KMS-11 (cell line): ENCODE measurements around the gene CCDC148.

ENCODE experiments used
- H2AFZ ChIP-seq: fragments of 200-600 bp; sonication (generic); 2 replicates; pipeline ENCODE4 v1.6.1; 2016; ENCODE audit warnings: antibody characterized with exemption, mixed run types, low read depth
- H3K27ac ChIP-seq: fragments of 200-600 bp; sonication (generic); 2 replicates; pipeline ENCODE4 v1.6.1; 2016; ENCODE audit warnings: mild to moderate bottlenecking, mixed run types
- H3K27me3 ChIP-seq: fragments of 200-600 bp; sonication (generic); 2 replicates; pipeline ENCODE4 v1.6.1; 2017; ENCODE audit warnings: mild to moderate bottlenecking, low read depth, mixed run types, moderate library complexity; ENCODE audit not compliant: insufficient read depth
- H3K36me3 ChIP-seq: fragments of 200-600 bp; sonication (generic); 2 replicates; pipeline ENCODE4 v1.6.1; 2017; ENCODE audit warnings: mild to moderate bottlenecking, mixed run types; ENCODE audit not compliant: insufficient read depth
- H3K4me1 ChIP-seq: fragments of 200-600 bp; sonication (generic); 2 replicates; pipeline ENCODE4 v1.6.1; 2016; ENCODE audit warnings: mild to moderate bottlenecking, low read depth, mixed run types; ENCODE audit not compliant: poor library complexity, severe bottlenecking
- H3K4me2 ChIP-seq: fragments of 200-600 bp; sonication (generic); 2 replicates; pipeline ENCODE4 v1.7.0; 2016; ENCODE audit warnings: mild to moderate bottlenecking, mixed run types
- H3K4me3 ChIP-seq: fragments of 200-600 bp; sonication (generic); IDR thresholded peaks from 2 replicates; pipeline ENCODE4 v1.6.1; 2017; ENCODE audit warnings: low read depth, low read length, mixed read lengths; ENCODE audit not compliant: insufficient read depth
- H3K79me2 ChIP-seq: fragments of 200-600 bp; sonication (generic); 2 replicates; pipeline ENCODE4 v1.6.1; 2016; ENCODE audit warnings: low read depth, mixed run types; ENCODE audit not compliant: insufficient read depth
- H3K9ac ChIP-seq: fragments of 200-600 bp; sonication (generic); 2 replicates; pipeline ENCODE4 v1.6.1; 2016; ENCODE audit warnings: mild to moderate bottlenecking, mixed run types
- H4K20me1 ChIP-seq: fragments of 200-600 bp; sonication (generic); 2 replicates; pipeline ENCODE4 v1.6.1; 2016; ENCODE audit warnings: mild to moderate bottlenecking, mixed run types; ENCODE audit not compliant: insufficient read depth
- TF ChIP-seq, protein P1 (sequence below): fragments of 200-600 bp; sonication (generic); conservative IDR thresholded peaks from 2 replicates; pipeline ENCODE4 v1.6.1; 2017; ENCODE audit warnings: low read depth, mild to moderate bottlenecking, antibody characterized with exemption, low read length, moderate library complexity, mixed read lengths

CCDC148 gene

GRCh38 chr2:158385646-158386045 is 70.9 kb downstream of the CCDC148 start:
- H3K4me1 ChIP-seq, result no peaks in the 10 kb centered on the region
- no peak overlapping the region for H3K4me3 ChIP-seq
- no peak overlapping the region for H3K4me2 ChIP-seq
- H3K36me3 ChIP-seq, result no peaks in the 10 kb centered on the region
- no peak overlapping the region for H2AFZ ChIP-seq
- H3K79me2 ChIP-seq, result no peaks in the 10 kb centered on the region
- no peaks in the 10 kb centered on the region for H4K20me1 ChIP-seq
- H3K9ac ChIP-seq, result no peak overlapping the region
- no peaks in the 10 kb centered on the region for H3K27me3 ChIP-seq
- TF ChIP-seq, protein P1, sequence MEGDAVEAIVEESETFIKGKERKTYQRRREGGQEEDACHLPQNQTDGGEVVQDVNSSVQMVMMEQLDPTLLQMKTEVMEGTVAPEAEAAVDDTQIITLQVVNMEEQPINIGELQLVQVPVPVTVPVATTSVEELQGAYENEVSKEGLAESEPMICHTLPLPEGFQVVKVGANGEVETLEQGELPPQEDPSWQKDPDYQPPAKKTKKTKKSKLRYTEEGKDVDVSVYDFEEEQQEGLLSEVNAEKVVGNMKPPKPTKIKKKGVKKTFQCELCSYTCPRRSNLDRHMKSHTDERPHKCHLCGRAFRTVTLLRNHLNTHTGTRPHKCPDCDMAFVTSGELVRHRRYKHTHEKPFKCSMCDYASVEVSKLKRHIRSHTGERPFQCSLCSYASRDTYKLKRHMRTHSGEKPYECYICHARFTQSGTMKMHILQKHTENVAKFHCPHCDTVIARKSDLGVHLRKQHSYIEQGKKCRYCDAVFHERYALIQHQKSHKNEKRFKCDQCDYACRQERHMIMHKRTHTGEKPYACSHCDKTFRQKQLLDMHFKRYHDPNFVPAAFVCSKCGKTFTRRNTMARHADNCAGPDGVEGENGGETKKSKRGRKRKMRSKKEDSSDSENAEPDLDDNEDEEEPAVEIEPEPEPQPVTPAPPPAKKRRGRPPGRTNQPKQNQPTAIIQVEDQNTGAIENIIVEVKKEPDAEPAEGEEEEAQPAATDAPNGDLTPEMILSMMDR, result no peak
- no peak overlapping the region for H3K27ac ChIP-seq

DNA sequence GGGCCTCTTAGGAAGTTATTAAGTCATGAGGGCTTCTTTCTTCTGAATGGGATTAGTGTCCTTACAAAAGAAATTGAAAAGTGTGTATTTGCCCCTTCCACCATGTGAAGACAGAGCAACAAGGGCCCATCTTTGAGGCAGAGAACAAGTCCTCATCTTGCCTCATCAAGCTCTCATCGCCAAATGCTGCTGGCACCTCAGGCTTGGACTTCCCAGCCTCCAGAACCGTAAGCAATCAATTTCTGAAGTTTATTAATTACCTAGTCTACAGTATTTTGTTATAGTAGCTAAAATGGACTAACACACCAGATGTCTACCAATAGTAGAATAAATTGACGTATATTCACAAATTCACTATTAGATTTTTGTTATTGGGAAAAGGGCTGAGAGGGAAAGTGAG is 74.6 kb downstream of the CCDC148 start:
- no peak overlapping the region for H3K9ac ChIP-seq
- TF ChIP-seq, protein P1, result no peak
- H3K27ac ChIP-seq, result no peak overlapping the region
- H3K36me3 ChIP-seq, result no peaks in the 10 kb centered on the region
- H3K27me3 ChIP-seq, result no peaks in the 10 kb centered on the region
- no peak overlapping the region for H2AFZ ChIP-seq
- H3K4me1 ChIP-seq, result no peaks in the 10 kb centered on the region
- no peak overlapping the region for H3K4me3 ChIP-seq
- H4K20me1 ChIP-seq, result no peaks in the 10 kb centered on the region
- no peaks in the 10 kb centered on the region for H3K79me2 ChIP-seq
- H3K4me2 ChIP-seq, result no peak overlapping the region

DNA sequence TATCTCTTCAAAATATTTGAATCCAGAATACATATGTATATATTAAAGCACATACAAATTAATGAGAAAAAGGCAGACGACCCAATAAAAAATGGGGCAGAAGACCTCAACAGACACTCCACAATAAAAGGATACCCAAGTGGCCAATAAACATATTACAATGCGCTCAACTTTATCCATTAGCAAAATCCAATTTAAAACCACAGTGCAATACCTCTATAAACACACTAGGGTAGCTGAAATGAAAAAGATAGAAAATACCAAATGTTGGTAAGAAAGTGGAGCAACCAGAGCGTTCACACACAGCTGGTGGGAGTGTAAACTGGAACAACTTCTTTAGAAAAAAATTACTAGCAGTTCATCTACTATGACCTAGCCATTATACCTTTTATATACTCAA is 75.3 kb downstream of the CCDC148 start:
- TF ChIP-seq, protein P1, result no peak; the same call in 1 of the 2 replicates
- H3K4me2 ChIP-seq, result no peak overlapping the region
- no peak overlapping the region for H3K9ac ChIP-seq
- H3K27me3 ChIP-seq, result no peaks in the 10 kb centered on the region
- no peak overlapping the region for H3K27ac ChIP-seq
- no peaks in the 10 kb centered on the region for H3K36me3 ChIP-seq
- H3K4me3 ChIP-seq, result no peak overlapping the region
- no peak overlapping the region for H2AFZ ChIP-seq
- no peaks in the 10 kb centered on the region for H4K20me1 ChIP-seq
- H3K4me1 ChIP-seq, result no peaks in the 10 kb centered on the region
- no peaks in the 10 kb centered on the region for H3K79me2 ChIP-seq

GRCh38 chr2:158380746-158381145 is 75.8 kb downstream of the CCDC148 start:
- Histone ChIP-seq H3K27ac (no peak overlapping the region), H3K36me3 (no peaks in the 10 kb centered on the region), H3K79me2 (no peaks in the 10 kb centered on the region)

More at GRCh38 chr2:158380746-158381145, 75.8 kb downstream of the CCDC148 start:
- H4K20me1 ChIP-seq, result no peaks in the 10 kb centered on the region
- no peak overlapping the region for H3K9ac ChIP-seq
- no peaks in the 10 kb centered on the region for H3K4me1 ChIP-seq
- no peak overlapping the region for H2AFZ ChIP-seq
- H3K4me3 ChIP-seq, result no peak overlapping the region
- H3K4me2 ChIP-seq, result no peak overlapping the region
- TF ChIP-seq, protein P1, result no peak
- H3K27me3 ChIP-seq, result no peaks in the 10 kb centered on the region
